ENCODE data around the gene FBXL5. TPM values are rescaled to one million over a fixed set of nuclear protein-coding genes. Genes with fewer than 3 reads are reported as not detected.
"Not testable (repeated sequence)": the region's sequence is repeated elsewhere in the genome, so short reads cannot be mapped to it uniquely, and the experiment has no call there.

FBXL5 gene
- total RNA-seq, 1 donor from 2014 or later: 32.1 TPM

DNA sequence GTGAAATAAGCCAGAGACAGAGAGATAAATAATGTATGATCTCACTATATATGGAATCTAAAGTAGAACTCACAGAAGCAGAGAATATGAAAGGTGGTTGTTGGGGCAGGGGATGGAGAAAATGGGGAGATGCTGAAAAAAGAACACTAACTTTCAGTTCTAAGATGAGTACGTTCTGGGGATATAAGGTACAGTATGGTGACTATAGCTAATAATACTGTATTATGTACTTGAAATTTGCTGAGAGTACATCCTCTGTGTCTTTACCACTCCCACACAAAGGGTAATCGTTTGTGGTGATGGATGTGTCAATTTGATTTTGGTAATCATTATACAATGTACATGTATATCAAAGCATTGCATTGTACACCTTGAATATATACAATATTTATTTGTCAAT, 6.6 kb downstream of the FBXL5 start:
- CTCF ChIA-PET: interaction anchor here (1.7 kb wide), 1 partner anchor 417 kb away, joined by 4 read pairs; no protein-coding TSS in a partner anchor
- no peak for TF ChIP-seq CTCF (IDR thresholded peaks at IDR 0.05)
- Mint-ChIP-seq H3K9me3 (no peaks in the 10 kb centered on the region), H3K27me3 (no peaks in the 10 kb centered on the region), H3K27ac (no peak overlapping the region), H3K4me1 (peaks cover 50% of the 10 kb centered on the region), H3K36me3 (ENCODE audit: low read depth) (peaks cover 7% of the 10 kb centered on the region), H3K4me3 (no peak overlapping the region)
- ATAC-seq (ENCODE audit: low read depth): no peak
- intact Hi-C loops (cut with micrococcal nuclease): no loop called here
- no peak for DNase-seq
- POLR2A ChIA-PET: no interaction called here

DNA sequence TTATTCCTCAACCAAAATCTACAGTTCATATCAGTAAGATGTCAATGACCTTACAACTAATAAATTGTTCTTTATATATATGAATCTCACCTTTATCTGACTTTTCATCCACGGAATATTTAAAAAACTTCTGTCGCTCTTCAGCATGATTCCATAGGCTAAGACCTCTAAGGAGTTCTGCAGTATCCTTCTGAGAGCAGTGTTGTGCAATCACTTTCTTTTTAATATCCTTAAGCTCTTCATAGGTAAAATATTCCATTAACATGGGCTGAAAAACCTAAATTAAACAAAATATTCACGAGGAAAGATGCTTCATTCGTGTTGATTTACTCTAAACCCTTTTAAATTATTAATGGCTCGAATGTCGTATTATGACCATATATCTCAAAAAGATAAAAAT, 16.7 kb downstream of the FBXL5 start:
- H3K36me3 Mint-ChIP-seq (ENCODE audit: low read depth): peaks cover 47% of the 10 kb centered on the region
- DNase-seq (no peak), ATAC-seq (ENCODE audit: low read depth) (no peak)
- ChIA-PET POLR2A (no interaction called here), CTCF (no interaction called here)
- no peaks in the 10 kb centered on the region for H3K9me3 Mint-ChIP-seq
- H3K27me3 Mint-ChIP-seq: no peaks in the 10 kb centered on the region
- H3K4me3 Mint-ChIP-seq: no peak overlapping the region
- intact Hi-C loops (cut with micrococcal nuclease): no loop called here
- peaks cover 2% of the 10 kb centered on the region for H3K4me1 Mint-ChIP-seq
- no peak overlapping the region for H3K27ac Mint-ChIP-seq
- no peak for TF ChIP-seq CTCF (IDR thresholded peaks at IDR 0.05)

GRCh38 chr4:15636818-15637217, 18.3 kb downstream of the FBXL5 start:
- peaks cover 57% of the 10 kb centered on the region for H3K36me3 Mint-ChIP-seq (ENCODE audit: low read depth)
- no peak for TF ChIP-seq CTCF (IDR thresholded peaks at IDR 0.05)
- no peak overlapping the region for H3K4me3 Mint-ChIP-seq
- no peak overlapping the region for H3K27ac Mint-ChIP-seq
- H3K4me1 Mint-ChIP-seq: no peaks in the 10 kb centered on the region
- DNase-seq: no peak
- ATAC-seq (ENCODE audit: low read depth): no peak
- no peaks in the 10 kb centered on the region for H3K9me3 Mint-ChIP-seq
- POLR2A ChIA-PET: no interaction called here
- intact Hi-C loops (cut with micrococcal nuclease): no loop called here
- H3K27me3 Mint-ChIP-seq: no peaks in the 10 kb centered on the region
- CTCF ChIA-PET: no interaction called here

GRCh38 chr4:15617407-15617806, 37.8 kb downstream of the FBXL5 start:
- POLR2A ChIA-PET; H3K27ac Mint-ChIP-seq; DNase-seq; intact Hi-C loops (cut with micrococcal nuclease); CTCF ChIA-PET; H3K9me3 Mint-ChIP-seq; H3K4me3 Mint-ChIP-seq; H3K4me1 Mint-ChIP-seq; H3K27me3 Mint-ChIP-seq; ATAC-seq (ENCODE audit: low read depth): not testable (repeated sequence)
- H3K36me3 Mint-ChIP-seq (ENCODE audit: low read depth): peaks cover 72% of the 10 kb centered on the region

DNA sequence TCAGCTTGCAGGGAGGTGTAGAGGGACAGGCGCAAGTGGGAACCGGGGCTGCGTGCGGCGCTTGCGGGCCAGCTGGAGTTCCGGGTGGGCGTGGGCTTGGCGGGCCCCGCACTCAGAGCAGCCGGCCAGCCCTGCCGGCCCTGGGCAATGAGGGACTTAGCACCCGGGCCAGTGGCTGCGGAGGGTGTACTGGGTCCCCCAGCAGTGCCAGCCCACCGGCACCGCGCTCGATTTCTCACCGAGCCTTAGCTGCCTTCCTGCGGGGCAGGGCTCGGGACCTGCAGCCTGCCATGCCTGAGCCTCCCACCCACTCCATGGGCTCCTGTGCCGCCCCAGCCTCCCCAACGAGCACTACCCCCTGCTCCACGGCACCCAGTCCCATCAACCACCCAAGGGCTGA, 40.3 kb downstream of the FBXL5 start:
- not testable (repeated sequence) for H3K4me3 Mint-ChIP-seq

DNA sequence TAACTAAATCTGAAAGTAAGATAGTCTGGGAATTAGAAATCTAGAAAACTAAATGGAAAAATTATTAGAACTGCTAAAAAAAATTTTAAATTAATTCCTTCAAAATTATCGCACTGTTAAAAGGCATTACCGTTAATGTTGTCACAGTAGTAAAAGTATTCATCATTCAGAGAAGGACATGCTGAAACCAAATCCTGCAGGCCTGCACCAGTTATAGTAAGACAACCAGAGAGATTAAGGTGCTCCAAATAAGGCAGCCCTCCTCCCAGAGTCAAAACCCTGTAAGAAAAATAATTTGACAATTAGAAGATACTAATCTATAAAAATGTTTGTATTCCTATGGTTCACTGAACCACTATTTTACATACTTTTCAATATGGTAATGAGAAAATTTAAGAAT, 43.0 kb downstream of the FBXL5 start:
- H3K27ac Mint-ChIP-seq: no peak overlapping the region
- H3K9me3 Mint-ChIP-seq: no peaks in the 10 kb centered on the region
- peaks cover 53% of the 10 kb centered on the region for H3K36me3 Mint-ChIP-seq (ENCODE audit: low read depth)
- H3K4me3 Mint-ChIP-seq: no peak overlapping the region
- TF ChIP-seq CTCF (IDR thresholded peaks at IDR 0.05): no peak
- no peak for ATAC-seq (ENCODE audit: low read depth)
- no peak for DNase-seq
- H3K4me1 Mint-ChIP-seq: peaks cover 2% of the 10 kb centered on the region
- POLR2A ChIA-PET: no interaction called here
- CTCF ChIA-PET: no interaction called here
- intact Hi-C loops (cut with micrococcal nuclease): no loop called here
- H3K27me3 Mint-ChIP-seq: no peaks in the 10 kb centered on the region

More for the DNA sequence above, 40.3 kb downstream of the FBXL5 start:
- intact Hi-C loops (cut with micrococcal nuclease); DNase-seq; H3K27me3 Mint-ChIP-seq; ATAC-seq (ENCODE audit: low read depth); H3K9me3 Mint-ChIP-seq; H3K4me1 Mint-ChIP-seq; CTCF ChIA-PET; H3K27ac Mint-ChIP-seq; POLR2A ChIA-PET: not testable (repeated sequence)
- H3K36me3 Mint-ChIP-seq (ENCODE audit: low read depth): peaks cover 66% of the 10 kb centered on the region

Measured in activated B cell treated with CpG ODN at 0.5 μM for 24 hours (primary cell).